Anterior cingulate cortex (tissue), 58 donors: ENCODE data around the gene ORAI2.
"Not testable (repeated sequence)": the region's sequence is repeated elsewhere in the genome, so short reads cannot be mapped to it uniquely, and the experiment has no call there.

Source experiments
- DNase-seq, 58 donors: peaks; one replicate each; lab custom pipeline; 2025; lab: John Stamatoyannopoulos, UW

The ORAI2 gene

DNA sequence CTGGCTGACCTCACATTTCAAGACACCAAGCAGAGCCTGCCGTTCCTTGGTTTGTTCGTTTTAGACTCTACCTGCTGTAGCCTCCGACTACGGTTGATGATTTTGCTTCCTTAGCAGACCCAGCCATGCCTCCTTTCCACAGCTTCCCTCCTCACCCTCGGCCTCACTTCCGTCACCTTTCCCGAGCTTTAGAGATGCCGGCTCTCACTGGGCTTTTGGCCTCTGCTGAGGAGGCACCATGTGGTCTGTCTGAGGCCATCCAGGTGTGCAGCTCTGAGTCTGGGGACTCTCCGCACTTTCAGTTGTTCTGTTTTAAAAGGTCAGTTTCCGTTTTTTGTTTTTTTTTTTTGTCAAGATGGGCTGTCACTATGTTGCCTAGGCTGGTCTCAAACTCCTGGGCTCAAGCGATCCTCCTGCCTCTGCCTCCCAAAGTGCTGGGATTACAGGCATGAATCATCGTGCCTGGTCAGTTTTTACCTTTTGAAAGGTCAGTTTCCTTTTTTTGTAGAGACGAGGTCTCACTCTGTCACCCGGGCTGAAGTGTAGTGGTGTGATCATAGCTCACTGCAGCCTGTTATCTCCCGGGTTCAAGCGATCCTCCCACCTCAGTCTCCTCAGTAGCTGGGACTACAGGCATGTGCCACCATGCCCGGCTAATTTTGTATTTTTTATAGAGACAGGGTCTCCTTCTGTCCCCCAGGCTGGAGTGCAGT, 11.7 kb downstream of the ORAI2 start:
- no peak for DNase-seq

DNA sequence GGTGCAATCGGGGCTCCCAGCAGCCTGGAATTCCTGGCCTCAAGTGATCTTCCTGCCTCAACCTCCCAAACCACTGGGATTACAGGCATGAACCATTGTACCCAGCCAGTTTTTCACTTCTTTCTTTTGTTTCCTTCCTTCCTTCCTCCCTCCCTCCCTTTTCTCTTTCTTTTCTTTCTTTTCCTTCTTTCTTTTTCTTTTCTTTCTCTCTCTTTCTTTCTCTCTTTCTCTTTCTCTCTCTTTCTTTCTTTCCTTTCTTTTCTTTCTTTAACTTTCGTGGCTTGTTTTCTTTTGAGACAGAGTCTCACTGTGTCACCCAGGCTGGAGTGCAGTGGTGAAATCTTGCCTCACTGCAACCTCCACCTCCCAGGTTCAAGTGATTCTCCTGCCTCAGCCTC, 12.3 kb downstream of the ORAI2 start:
- no peak for DNase-seq

DNA sequence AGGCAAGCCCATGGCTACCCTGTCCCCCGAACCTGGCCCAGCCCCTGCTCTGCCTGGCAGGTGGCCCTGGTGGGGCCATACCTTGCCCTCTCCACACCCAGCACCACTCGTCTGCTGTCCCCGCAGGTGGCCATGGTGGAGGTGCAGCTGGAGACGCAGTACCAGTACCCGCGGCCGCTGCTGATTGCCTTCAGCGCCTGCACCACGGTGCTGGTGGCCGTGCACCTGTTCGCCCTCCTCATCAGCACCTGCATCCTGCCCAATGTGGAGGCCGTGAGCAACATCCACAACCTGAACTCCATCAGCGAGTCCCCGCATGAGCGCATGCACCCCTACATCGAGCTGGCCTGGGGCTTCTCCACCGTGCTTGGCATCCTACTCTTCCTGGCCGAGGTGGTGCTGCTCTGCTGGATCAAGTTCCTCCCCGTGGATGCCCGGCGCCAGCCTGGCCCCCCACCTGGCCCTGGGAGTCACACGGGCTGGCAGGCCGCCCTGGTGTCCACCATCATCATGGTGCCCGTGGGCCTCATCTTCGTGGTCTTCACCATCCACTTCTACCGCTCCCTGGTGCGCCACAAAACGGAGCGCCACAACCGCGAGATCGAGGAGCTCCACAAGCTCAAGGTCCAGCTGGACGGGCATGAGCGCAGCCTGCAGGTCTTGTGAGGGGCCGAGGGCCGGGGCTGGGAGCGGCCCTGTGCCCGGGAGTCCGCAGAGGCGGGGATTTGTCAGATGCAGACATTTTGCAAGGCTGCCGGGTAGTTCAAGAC, 13.2 kb downstream of the ORAI2 start:
- no peak for DNase-seq

DNA sequence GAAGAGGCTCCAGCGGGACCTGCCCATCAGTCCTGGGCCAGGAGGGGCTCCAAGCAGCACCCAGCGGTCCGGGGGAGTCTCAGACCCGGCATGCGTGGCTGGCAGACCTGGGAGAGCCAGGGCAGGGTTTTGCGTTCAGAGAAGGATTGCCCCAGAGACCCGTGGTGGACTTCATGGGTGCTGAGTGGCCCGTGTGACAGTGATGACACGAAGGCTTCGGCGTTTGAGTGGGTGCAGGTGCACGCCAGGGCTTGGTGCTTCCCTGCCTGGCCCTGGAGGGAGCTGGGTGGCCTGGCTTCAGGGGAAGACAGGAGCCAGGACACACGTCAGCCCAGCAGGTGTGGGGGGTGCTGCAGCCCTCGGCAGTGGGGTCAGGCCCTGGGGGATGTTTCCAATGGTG, 13.9 kb downstream of the ORAI2 start:
- DNase-seq = no peak

DNA sequence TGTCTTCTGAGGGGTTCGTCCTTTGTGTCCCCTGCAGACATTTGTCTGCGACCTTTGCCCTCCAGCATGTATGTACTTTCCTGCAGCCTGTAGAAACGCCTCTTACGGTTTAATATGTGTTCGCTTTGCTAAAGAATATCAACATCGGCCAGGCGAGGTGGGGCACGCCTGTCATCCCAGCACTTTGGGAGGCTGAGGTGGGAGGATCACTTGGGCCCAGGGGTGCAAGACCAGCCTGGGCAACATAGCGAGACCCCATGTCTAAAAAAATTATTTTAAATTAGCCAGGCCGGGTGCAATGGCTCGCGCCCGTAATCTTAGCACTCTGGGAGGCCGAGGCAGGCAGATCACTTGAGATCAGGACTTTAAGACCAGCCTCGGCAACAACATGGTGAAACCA, 15.8 kb downstream of the ORAI2 start:
- no peak for DNase-seq

DNA sequence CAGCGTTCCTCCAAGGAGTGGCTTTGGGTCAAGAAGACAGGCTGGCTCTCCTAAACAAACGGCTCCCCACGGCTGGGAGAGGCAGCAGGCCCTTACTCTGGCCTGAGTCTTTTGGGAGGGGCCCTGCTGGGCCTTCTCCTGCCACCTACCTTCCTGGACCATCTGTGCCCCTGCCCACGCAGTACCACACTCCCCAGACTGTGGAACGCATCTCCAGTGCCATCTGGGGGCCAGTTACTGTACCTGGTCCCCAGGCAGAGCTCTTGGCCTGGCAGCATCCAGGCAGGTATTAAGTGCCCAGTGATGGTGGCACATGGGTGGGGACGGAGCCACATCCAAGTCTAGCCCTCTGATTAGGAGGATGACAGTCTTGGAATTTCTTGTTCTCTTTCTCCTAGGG, 16.9 kb downstream of the ORAI2 start:
- DNase-seq = peak in 9 of 58 donors; percentile 8 to 50 (median 31)

DNA sequence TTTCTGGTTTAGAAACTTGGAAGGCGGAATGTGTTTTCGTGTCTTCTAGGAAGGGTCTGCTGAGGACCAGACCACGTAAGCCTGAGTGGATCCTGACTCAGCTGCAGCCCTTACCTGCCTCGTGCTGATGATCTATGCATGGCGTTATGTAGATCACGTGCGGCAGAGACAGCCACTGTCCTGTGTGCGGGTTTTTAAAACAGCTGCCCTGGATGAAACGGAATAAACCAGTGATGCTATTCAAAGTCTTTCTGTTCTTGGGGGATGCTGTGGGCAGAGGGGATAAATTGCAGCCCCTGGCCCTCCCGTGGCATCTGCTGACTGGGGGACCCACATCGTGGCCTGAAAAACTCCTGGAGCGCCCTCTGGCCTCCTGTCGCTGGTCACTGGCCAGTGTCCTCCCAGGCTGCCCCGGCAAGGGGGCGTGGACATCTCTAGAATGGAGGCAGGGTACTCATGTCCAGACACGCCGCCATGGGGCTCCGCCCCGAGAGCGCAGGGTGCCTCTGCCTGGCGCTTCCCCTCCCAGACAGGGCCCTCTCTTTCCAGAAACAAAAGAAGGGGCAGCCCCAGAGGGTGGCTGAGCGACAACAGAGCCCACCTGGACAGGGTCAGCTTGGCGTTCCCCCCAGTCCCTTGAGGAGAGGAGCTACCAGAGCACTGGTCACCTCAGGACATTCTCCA, 18.1 kb downstream of the ORAI2 start:
- no peak for DNase-seq

DNA sequence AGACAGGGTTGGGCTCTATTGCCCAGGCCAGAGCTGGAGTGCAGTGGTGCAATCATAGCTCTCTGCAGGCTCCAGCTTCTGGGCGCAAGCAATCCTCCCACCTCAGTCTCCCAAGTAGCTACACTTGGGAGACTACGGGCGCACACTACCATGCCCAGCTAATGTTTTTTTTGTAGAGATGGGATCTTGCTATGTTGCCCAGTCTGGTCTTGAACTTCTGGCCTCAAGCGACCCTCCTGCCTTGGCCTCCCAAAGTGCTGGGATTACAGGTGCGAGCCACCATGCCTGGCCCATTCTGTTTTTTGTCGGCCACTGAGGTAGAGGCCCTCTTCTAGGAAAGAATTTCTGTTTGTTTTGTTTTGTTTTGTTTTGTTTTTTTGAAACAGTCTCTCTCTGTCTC, 19.1 kb downstream of the ORAI2 start:
- DNase-seq = no peak

DNA sequence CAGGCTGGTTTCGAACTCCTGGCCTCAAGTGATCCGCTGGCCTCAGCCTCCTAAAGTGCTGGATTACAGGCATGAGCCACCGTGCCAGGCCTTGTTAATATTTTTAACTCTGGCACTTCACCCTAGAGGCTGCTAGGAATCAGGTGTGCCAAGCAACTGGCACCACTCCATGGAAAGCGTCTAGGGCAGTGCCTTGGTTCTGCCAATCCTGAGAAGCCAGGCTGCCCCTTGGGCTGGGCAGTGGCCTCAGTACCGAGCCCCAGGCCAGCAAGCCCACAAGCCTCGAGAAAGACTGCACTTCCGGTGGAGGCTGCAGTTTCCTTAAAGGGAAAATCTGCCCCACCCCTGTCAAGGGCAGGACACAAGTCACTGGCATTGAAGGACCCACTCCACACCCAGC, 19.9 kb downstream of the ORAI2 start:
- no peak for DNase-seq

DNA sequence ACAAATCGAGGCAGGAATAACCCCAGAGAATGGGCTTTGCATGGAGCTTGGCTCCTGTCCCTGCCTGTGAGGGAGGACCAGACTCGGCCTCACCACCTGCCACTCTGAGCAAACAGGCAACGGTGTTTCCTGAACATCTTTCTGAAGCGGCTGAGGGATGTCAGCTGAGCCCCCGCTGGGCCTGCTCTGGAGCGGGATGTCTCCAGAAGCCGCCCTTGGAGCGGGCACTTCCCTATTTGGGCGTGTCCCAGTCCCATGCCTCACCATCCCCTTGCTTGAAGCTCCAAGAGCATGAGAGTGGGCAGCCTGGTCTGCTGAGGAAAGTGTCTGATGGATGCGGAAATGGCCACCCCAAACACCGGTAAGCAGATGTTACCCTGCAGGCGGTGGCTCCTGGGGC, 21.1 kb downstream of the ORAI2 start:
- DNase-seq = no peak

DNA sequence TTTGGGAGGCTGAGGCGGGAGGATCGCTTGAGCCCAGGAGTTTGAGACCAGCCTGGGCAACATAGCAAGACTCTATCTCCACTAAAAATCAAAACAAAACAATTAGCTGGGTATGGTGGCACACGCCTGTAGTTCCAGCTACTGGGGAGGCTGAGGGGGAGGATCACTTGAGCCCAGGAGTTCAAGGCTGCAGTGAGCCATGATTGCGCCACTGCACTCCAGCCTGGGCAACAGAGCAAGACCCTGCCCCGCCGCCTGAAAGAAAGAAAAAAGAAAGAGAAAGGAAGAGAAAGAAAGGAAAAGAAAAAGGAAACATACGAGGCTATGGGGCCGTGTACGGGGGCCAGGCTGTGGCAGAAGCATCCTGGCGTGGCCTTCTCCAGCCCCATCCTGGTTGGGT, 21.6 kb downstream of the ORAI2 start:
- not testable (repeated sequence) for DNase-seq

DNA sequence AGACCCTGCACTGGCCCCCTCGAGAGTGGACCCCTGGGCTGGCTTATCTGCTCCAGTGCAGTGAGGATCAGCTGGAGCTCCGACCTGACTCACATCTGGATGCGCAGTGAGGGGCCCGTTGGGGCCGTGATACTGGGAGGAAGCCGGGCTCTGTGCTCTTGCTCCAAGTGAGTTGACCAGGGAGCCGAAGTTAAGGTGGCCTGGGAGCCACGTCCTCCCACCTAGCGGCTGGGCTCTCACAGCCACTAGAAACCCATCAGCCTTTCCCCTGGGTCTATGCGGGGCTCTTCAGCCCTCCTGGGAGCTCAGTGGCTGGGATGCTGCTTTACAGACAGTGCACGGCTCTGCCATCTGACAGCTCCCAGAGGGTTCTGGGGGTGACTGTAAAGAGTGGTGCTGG, 22.2 kb downstream of the ORAI2 start:
- DNase-seq = no peak

DNA sequence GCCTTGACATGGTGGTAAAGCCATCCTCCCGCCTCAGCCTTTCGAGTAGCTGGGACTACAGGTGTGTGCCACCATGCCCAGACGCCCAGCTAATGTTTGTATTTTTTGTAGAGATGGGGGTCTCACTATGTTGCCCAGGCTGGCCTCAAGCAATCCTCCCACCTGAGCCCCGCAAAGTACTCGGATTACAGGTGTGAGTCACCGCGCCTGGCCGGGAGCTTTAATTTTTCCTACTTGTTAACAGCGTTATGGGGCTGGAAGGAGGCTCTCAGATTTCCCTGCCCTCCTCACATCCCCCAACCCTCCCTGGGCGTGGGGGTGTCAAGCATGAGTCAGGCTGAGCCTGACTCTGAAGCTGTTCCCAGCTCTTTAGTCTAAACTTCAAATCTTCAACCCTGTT, 23.0 kb downstream of the ORAI2 start:
- peak in 1 of 58 donors; percentile 43 for DNase-seq

DNA sequence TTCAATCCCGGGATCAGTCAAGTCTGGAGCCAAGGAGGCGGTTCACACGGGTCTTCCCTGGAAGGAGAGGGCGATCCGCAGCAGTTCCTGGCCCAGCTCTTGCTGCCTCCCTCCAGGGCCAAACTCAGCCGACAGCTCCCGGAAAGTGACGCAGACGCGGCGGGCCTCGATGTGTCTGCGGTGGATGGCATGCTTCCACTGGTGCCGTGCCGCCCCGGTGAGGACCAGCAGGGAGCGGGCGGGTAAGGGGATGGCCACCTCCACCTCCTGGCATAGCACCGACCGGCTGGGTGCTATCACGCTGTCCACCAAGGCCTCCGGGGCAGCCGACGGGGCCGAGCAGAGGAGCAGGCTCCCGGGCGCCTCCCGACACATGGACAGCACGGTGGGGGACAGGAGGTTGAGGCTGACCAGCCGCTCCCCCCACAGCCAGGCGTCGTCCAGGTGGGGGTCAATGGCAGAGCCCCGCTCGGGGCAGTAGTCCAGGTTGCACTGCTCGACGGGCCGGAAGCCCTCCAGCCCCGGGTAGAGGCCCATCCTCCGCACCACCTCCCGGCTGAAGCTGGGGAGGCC, 24.1 kb downstream of the ORAI2 start:
- no peak for DNase-seq

DNA sequence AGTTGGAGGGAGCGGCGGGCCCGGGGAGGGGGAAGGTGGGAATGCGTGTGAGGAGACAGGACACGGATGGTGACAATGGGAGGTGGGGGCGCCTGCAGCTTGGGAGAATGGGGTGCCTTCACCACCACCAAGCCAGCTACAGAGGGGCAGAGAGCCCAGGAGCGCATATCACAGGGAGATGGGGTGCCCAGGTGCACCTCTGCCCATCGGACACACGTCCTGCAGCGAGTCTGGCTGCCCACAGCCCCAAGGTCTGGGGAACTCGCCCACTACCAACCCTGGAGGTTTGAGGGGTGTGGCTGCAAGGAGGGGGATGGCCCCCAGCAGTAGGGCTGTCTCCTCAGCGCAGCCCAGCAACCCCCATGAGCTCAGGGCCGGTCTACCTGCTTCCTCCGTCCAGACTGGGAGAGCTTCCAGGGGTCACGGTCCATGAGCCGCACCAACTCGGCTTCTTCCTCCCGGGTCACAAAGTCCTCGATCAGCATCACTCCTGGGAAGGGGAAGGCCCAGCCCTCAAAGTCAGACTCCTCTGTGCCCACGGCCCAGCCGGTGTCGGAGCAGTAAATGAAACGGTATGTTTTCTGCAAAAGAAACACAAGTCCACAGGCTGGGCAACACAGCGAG, 26.0 kb downstream of the ORAI2 start:
- no peak for DNase-seq

DNA sequence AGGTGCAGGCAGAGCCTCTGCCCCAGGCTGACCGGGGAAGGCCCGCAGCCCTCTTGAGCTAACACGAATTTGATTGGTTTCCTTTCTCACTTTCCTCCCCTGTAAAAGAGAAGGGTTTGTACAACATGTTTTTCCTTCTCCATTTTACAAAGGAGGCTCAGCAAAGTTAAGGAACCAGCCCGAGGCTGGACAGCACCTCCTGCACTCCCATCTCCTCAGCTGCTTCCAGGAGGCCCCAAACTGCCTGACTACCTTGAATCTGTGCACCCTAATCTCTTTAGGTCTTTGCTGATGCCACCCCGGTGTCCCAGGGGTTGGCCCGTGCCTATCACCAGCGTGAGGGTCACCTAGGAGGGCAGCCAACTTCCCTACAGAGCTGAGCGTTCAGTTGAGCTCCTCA, 27.1 kb downstream of the ORAI2 start:
- no peak for DNase-seq

DNA sequence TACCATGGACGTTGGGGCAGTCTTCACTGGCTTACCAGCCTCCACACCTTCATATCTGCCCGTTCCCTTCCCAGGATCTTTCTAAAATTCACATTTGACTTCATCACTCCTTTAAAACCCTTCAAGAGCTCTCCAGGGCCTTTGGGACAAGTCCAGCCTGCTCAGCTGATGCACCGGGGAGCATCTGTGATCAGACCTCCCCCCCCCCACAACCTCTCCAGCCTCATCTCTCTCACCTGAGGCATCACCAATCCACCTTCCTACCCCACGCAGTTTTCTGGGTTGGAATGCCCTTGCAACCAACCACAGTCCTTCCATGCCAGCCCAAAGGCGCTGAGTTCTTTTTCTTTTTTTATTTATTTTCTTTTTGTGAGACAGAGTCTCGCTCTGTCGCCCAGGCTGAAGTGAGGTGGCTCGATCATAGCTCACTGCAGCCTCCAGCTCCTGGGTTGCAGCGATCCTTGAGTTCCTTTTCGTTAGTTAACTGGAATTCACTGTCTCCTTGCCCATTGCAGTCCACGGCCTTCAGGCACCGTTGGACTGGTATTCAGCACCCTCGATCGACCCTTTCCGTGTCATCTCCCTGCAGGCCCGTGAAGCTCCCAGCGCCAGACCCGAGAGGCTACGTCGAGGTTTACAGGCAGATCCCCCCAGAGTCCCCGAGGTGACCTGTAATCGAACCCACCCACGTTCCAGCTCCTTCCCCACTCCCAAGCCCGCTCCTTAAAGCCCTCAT, 30.6 kb downstream of the ORAI2 start:
- peak in 1 of 58 donors; percentile 32 for DNase-seq

DNA sequence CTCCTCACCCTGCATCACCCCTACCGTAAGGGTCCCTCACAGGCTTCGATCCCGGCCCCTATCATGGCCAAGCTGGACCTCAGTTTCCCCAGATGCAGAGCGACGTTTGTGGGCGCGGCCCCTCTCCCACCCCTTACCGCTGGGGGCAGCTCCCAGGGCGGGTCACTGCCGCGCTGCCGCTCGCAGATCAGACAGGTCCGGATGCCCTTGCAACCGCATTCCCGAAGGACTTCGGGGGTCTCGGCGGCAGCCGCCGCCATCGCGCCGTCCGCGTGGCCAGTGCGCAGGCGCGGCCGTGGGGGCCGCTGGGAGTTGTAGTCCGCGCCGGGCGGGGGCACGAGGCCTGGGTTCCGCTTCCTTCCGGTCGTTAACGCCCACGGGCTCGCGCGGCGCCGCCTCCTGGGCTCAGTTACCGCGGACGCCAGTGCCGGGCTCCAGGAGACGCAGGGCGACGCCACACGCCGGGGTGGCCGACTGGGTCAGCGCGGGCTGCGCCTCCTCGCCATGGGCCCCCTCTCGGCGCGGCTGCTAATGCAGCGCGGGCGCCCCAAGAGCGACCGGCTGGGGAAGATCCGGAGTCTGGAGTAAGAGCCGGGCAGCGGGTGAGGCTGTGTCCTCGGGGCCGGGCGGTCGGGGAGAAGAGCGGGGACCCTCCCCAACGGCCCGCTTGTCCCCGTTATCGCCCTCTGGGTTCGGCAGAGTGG, 31.4 kb downstream of the ORAI2 start, which contains the start of the genes ALKBH4 and LRWD1:
TSS of gene ALKBH4 (minus strand) at position 287 of the 704 bp plus-strand sequence. CDS start at position 260, 27 bp downstream.
TSS of gene LRWD1 (plus strand) at position 408 of the 704 bp plus-strand sequence. CDS start at position 505, 97 bp downstream.
- DNase-seq = peak; percentile 49 to 94 (median 85)

DNA sequence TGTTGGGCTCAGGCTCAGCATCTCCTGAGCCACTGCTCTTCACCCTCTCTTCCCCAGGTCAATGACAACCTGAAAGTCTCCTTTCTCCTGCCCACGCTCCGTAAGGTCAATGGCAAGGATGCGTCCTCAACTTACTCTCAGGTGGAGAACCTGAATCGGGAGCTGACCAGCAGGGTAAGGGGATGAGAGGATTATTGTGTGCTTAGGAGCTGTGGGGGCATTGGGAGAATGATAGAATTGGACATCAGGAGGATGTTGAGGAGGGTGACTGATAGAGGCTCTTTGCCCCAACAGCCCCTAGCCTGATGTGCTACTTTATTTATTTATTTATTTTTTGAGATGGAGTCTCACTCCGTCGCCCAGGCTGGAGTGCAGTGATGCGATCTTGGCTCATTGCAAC, 32.7 kb downstream of the ORAI2 start:
- no peak for DNase-seq
